ENCODE measurements around the gene HIP1. TPM values are rescaled to one million over a fixed set of nuclear protein-coding genes. Genes with fewer than 3 reads are reported as not detected.

Gene HIP1
- total RNA-seq, 2 donors from 2014 or later, result 2.6 to 6.9 TPM

DNA sequence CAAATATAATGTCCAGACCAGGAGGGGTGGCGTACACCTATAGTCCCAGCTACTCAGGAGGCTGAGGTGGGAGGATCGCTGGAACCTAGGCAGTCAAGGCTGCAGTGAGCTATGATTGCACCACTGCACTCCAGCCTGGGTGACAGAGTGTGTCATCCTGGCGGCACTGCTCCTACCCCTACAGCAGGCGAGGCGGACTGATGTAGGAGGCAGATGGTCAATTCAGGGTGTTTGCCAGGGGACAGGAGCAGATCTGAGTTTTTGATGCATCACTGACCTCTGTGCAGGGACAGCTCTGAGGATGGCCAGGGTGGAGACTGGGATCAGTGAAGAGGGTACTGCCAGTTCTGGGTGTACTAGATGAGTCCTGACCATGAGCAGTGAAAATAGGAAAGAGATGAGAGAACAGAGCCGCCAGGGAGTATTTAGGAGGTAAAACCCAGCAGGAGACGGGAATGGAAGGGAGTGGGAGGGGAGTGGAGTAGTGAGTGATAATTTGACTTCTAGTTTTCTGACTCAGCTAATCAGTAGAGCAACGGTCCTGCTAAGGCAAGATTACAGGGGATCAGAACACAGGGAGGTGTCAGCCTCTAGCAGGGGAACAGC, 75.3 kb downstream of the HIP1 start:
- H3K36me3 Mint-ChIP-seq (ENCODE audit: low read depth), result no peaks in the 10 kb centered on the region
- H3K27ac Mint-ChIP-seq, result no peak overlapping the region
- peaks cover 17% of the 10 kb centered on the region for H3K4me1 Mint-ChIP-seq
- no peaks in the 10 kb centered on the region for H3K9me3 ChIP-seq (ENCODE audit: control insufficient read depth, low read length, poor library complexity, severe bottlenecking)
- H3K4me3 Mint-ChIP-seq, result no peak overlapping the region
- ATAC-seq (no peak), DNase-seq (no peak)
- H3K27me3 Mint-ChIP-seq, result no peaks in the 10 kb centered on the region

DNA sequence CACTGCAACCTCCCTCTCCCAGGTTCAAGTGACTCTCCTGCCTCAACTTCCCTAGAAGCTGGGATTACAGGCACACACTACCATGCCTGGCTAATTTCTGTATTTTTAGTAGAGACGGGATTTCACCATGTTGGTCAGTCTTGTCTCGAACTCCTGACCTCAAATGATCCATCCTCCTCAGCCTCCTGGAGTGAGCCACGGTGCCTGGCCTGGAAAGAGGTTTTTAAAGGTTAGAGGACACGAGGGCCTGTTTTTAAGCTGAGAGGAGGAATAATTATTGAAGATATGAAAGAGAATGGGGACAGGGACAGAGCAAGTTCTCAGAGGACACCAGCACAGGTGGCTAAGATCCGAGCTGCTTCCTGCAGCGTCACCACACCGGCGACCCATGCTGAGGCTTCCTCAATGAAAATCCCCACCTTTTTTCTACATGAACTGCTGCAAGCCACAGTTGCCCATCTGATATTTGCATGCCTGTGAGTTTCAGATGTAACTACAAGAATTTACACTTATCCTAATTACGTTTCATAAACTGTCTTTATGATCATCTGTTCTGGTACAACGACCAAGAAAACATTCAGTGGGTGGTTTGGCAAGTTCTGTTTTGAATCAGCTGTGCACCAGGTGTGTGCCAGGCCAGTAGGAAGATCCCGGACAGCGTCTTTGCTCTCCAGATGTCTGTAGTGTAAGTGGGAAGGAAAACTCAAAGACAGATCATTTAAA, 76.0 kb downstream of the HIP1 start:
- DNase-seq (no peak), ATAC-seq (peak; percentile 66)
- H3K27ac Mint-ChIP-seq, result peak overlapping the region; percentile 59
- no peaks in the 10 kb centered on the region for H3K9me3 ChIP-seq (ENCODE audit: control insufficient read depth, low read length, poor library complexity, severe bottlenecking)
- no peaks in the 10 kb centered on the region for H3K27me3 Mint-ChIP-seq
- peak overlapping the region; percentile 66 for H3K4me3 Mint-ChIP-seq
- H3K4me1 Mint-ChIP-seq, result peaks cover 17% of the 10 kb centered on the region
- H3K36me3 Mint-ChIP-seq (ENCODE audit: low read depth), result no peaks in the 10 kb centered on the region

- H3K9me3 ChIP-seq (ENCODE audit: control insufficient read depth, low read length, poor library complexity, severe bottlenecking), result no peaks in the 10 kb centered on the region
- Mint-ChIP-seq H3K27ac (no peak overlapping the region), H3K4me1 (peaks cover 17% of the 10 kb centered on the region), H3K4me3 (no peak overlapping the region), H3K27me3 (no peaks in the 10 kb centered on the region), H3K36me3 (ENCODE audit: low read depth) (no peaks in the 10 kb centered on the region)
- ATAC-seq, result no peak
- no peak for DNase-seq
Observed at GRCh38 chr7:75660566-75661215, 78.0 kb downstream of the HIP1 start.

- H3K9me3 ChIP-seq (ENCODE audit: control insufficient read depth, low read length, poor library complexity, severe bottlenecking), result no peaks in the 10 kb centered on the region
- Mint-ChIP-seq H3K4me1 (peaks cover 19% of the 10 kb centered on the region), H3K27me3 (no peaks in the 10 kb centered on the region), H3K36me3 (ENCODE audit: low read depth) (no peaks in the 10 kb centered on the region), H3K4me3 (no peak overlapping the region), H3K27ac (no peak overlapping the region)
- DNase-seq (no peak), ATAC-seq (no peak)
Observed at GRCh38 chr7:75658802-75659201, 79.9 kb downstream of the HIP1 start.

DNA sequence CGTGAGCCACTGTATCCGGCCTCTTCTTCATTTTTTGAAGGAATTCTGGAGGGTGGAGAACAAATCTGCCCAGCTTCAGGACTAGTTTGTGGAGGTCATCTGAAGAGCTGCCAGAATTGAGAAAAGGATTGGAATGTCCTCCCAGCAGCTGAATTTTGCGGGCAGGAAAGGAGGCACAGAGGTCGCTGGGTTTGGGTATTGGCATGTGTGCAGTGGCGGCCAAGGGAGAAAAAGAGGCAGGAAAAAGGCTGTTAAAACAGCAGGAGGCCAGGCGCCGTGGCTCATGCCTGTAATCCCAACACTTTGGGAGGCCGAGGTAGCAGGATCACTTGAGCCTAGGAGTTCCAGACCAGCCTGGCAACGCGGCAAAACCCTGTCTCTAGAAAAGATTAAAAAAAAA, 80.4 kb downstream of the HIP1 start:
- Mint-ChIP-seq H3K36me3 (ENCODE audit: low read depth) (no peaks in the 10 kb centered on the region), H3K4me1 (peaks cover 19% of the 10 kb centered on the region), H3K4me3 (no peak overlapping the region), H3K27ac (no peak overlapping the region), H3K27me3 (no peaks in the 10 kb centered on the region)
- H3K9me3 ChIP-seq (ENCODE audit: control insufficient read depth, low read length, poor library complexity, severe bottlenecking), result no peaks in the 10 kb centered on the region
- ATAC-seq (no peak), DNase-seq (no peak)

- H3K36me3 Mint-ChIP-seq (ENCODE audit: low read depth), result no peaks in the 10 kb centered on the region
- H3K4me1 Mint-ChIP-seq, result peaks cover 14% of the 10 kb centered on the region
- DNase-seq (no peak), ATAC-seq (no peak)
- H3K4me3 Mint-ChIP-seq, result no peak overlapping the region
- no peaks in the 10 kb centered on the region for H3K27me3 Mint-ChIP-seq
- no peak overlapping the region for H3K27ac Mint-ChIP-seq
- H3K9me3 ChIP-seq (ENCODE audit: control insufficient read depth, low read length, poor library complexity, severe bottlenecking), result no peaks in the 10 kb centered on the region
Observed at GRCh38 chr7:75657866-75658265, 80.9 kb downstream of the HIP1 start.

GRCh38 chr7:75656740-75657139, 82.0 kb downstream of the HIP1 start:
- no peak overlapping the region for H3K4me3 Mint-ChIP-seq
- no peaks in the 10 kb centered on the region for H3K9me3 ChIP-seq (ENCODE audit: control insufficient read depth, low read length, poor library complexity, severe bottlenecking)
- H3K36me3 Mint-ChIP-seq (ENCODE audit: low read depth), result no peaks in the 10 kb centered on the region
- DNase-seq (no peak), ATAC-seq (no peak)
- no peak overlapping the region for H3K27ac Mint-ChIP-seq
- H3K4me1 Mint-ChIP-seq, result peaks cover 7% of the 10 kb centered on the region
- H3K27me3 Mint-ChIP-seq, result no peaks in the 10 kb centered on the region

DNA sequence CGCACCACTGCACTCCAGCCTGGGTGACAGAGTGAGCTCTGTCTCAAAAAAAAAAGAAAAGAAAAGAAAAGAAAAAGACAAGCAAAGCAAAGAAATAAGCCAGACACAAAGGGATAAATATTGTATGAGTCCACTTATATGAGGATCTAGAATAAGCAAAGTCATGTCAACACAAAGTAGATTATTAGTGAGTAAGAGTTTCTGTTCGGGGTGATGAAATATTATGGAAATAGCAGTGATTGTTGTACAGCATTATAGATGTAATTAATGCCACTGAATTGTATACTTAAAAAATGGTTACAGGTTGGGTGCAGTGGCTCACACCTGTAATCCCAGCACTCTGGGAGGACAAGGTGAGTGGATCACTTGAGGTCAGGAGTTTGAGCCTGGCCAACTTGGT, 83.2 kb downstream of the HIP1 start:
- no peak overlapping the region for H3K4me3 Mint-ChIP-seq
- H3K27me3 Mint-ChIP-seq, result no peaks in the 10 kb centered on the region
- peaks cover 5% of the 10 kb centered on the region for H3K4me1 Mint-ChIP-seq
- H3K9me3 ChIP-seq (ENCODE audit: control insufficient read depth, low read length, poor library complexity, severe bottlenecking), result no peaks in the 10 kb centered on the region
- no peak for ATAC-seq
- DNase-seq, result no peak
- H3K27ac Mint-ChIP-seq, result no peak overlapping the region
- H3K36me3 Mint-ChIP-seq (ENCODE audit: low read depth), result no peaks in the 10 kb centered on the region

DNA sequence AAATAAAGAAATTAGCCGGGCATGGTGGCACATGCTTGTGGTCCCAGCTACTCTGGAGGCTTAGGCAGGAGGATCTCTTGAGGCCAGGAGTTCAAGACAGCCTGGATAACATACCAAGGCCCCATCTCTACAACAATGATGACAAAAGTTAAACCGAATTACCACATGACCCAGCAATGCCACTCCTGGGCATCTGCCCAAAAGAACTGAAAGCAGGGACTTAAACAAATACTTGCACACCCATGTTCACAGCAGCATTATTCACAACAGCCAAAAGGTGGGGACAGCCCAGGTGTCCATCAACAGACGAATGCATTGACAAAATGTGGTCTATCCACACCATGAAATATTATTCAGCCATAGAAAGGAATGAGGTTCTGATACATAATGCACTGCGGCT, 83.9 kb downstream of the HIP1 start:
- DNase-seq (no peak), ATAC-seq (no peak)
- Mint-ChIP-seq H3K36me3 (ENCODE audit: low read depth) (no peaks in the 10 kb centered on the region), H3K4me3 (no peak overlapping the region), H3K4me1 (peaks cover 2% of the 10 kb centered on the region), H3K27ac (no peak overlapping the region), H3K27me3 (no peaks in the 10 kb centered on the region)
- no peaks in the 10 kb centered on the region for H3K9me3 ChIP-seq (ENCODE audit: control insufficient read depth, low read length, poor library complexity, severe bottlenecking)

DNA sequence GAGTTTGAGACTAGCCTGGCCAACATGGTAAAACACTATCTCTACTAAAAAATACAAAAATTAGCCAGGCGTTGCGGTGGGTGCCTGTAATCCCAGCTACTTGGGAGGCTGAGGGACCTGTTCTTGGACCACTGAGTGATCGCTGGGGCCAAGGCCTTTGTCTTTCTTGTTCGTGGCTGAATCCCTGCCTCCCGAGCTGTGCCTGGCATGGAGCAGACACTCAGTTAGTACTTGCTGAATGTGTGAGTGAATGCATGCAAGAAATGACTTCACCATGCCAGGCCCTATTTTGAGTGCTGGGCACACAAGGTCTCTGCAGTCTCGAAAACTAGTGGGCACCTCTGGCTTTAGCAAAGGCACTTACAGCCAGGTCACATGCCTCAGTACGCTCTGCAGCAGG, 85.1 kb downstream of the HIP1 start:
- no peak for DNase-seq
- H3K27ac Mint-ChIP-seq, result no peak overlapping the region
- no peak overlapping the region for H3K4me3 Mint-ChIP-seq
- no peaks in the 10 kb centered on the region for H3K27me3 Mint-ChIP-seq
- H3K36me3 Mint-ChIP-seq (ENCODE audit: low read depth), result no peaks in the 10 kb centered on the region
- H3K9me3 ChIP-seq (ENCODE audit: control insufficient read depth, low read length, poor library complexity, severe bottlenecking), result no peaks in the 10 kb centered on the region
- no peak for ATAC-seq
- peaks cover 2% of the 10 kb centered on the region for H3K4me1 Mint-ChIP-seq

DNA sequence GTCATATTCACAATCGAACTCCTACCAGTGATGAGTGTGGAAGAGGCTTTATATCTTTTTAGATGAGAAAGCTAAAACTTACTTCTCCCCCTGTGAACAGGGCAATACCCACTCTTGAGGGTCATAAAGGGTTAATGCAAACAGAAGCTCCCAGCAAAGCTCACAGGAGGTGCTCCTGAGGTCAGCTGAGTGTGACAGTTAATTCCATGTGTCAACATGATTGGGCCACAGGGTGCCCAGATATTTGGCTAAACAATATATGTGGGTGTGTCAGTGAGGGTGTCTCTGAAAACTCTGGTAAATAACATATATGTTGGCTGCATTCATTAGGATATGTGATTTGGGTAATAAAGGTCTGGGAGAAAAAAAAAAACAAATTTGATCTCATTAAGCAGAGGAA, 86.0 kb downstream of the HIP1 start:
- no peak overlapping the region for H3K27ac Mint-ChIP-seq
- no peak for DNase-seq

DNA sequence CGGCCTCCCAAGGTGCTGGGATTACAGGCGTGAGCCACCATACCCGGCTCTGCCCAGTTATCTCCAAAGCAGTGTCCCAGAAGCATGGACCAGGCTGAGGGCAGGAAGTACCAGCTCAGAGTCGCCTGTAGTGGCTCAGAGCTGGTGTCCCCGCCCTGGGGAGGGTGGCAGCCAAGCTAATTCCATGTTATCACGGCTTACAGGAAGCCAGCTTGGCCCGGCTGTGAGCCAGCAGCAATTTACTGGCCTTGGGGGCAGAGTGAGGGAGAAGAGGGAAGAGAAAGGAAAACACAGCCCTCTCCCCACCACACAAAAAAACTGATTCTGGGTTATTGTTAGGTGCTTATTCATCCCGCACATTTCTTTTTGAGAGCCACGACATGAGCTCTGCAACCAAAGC, 88.1 kb downstream of the HIP1 start:
- no peak overlapping the region for H3K4me3 Mint-ChIP-seq
- H3K27ac Mint-ChIP-seq, result no peak overlapping the region
- no peaks in the 10 kb centered on the region for H3K9me3 ChIP-seq (ENCODE audit: control insufficient read depth, low read length, poor library complexity, severe bottlenecking)
- DNase-seq, result no peak
- no peak for ATAC-seq
- peaks cover 2% of the 10 kb centered on the region for H3K4me1 Mint-ChIP-seq
- no peaks in the 10 kb centered on the region for H3K27me3 Mint-ChIP-seq
- no peaks in the 10 kb centered on the region for H3K36me3 Mint-ChIP-seq (ENCODE audit: low read depth)

More for the DNA sequence above, 86.0 kb downstream of the HIP1 start:
- no peaks in the 10 kb centered on the region for H3K9me3 ChIP-seq (ENCODE audit: control insufficient read depth, low read length, poor library complexity, severe bottlenecking)
- Mint-ChIP-seq H3K36me3 (ENCODE audit: low read depth) (no peaks in the 10 kb centered on the region), H3K4me3 (no peak overlapping the region), H3K27me3 (no peaks in the 10 kb centered on the region), H3K4me1 (peaks cover 2% of the 10 kb centered on the region)
- no peak for ATAC-seq

DNA sequence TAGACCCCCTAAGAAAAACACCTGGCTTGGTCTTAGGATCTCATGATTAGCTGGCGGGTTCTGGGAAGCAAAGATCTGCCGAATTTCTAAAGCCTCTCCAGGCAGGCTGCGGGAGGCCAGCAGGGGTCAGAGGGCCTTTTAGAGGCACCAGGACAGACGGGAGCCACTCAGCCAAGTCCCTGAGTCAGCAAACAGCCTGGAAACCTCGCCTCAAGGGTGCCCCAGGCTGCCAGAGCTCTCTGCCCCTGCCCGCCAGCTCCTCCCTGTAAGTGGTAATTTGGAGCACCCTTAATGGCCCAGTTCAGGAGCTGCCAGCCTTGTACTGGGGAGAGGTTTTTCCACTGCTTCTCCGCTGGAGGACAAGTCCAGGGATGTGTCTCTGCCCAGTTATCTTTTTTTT, 88.7 kb downstream of the HIP1 start:
- Mint-ChIP-seq H3K36me3 (ENCODE audit: low read depth) (no peaks in the 10 kb centered on the region), H3K27ac (no peak overlapping the region), H3K4me3 (no peak overlapping the region), H3K27me3 (no peaks in the 10 kb centered on the region), H3K4me1 (no peaks in the 10 kb centered on the region)
- no peaks in the 10 kb centered on the region for H3K9me3 ChIP-seq (ENCODE audit: control insufficient read depth, low read length, poor library complexity, severe bottlenecking)
- ATAC-seq, result no peak
- DNase-seq, result no peak

DNA sequence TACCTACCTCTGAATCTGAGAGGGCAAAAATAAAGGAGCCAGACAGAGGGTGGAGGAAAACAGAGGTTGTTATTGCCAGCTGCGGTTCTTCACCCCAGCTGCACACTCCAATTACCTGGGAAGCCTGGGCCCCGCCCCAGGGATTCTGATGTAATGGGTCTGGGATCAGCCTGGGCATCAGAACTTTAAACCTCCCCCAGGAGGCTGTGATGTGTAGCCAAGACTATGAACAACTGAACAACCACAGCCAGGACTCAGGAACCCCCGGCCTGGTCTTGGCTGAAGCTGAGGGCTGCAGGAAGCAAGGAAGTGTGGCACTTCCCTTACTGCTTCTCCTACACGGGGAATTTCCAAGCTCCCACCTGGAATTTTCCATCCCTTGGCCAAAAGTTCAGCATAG, 89.3 kb downstream of the HIP1 start:
- DNase-seq (no peak), ATAC-seq (no peak)
- H3K27ac Mint-ChIP-seq, result no peak overlapping the region
- H3K4me1 Mint-ChIP-seq, result no peaks in the 10 kb centered on the region
- no peaks in the 10 kb centered on the region for H3K9me3 ChIP-seq (ENCODE audit: control insufficient read depth, low read length, poor library complexity, severe bottlenecking)
- no peaks in the 10 kb centered on the region for H3K36me3 Mint-ChIP-seq (ENCODE audit: low read depth)
- H3K27me3 Mint-ChIP-seq, result no peaks in the 10 kb centered on the region
- H3K4me3 Mint-ChIP-seq, result no peak overlapping the region
